ENCODE results near the gene FAM200C.

The FAM200C gene

DNA sequence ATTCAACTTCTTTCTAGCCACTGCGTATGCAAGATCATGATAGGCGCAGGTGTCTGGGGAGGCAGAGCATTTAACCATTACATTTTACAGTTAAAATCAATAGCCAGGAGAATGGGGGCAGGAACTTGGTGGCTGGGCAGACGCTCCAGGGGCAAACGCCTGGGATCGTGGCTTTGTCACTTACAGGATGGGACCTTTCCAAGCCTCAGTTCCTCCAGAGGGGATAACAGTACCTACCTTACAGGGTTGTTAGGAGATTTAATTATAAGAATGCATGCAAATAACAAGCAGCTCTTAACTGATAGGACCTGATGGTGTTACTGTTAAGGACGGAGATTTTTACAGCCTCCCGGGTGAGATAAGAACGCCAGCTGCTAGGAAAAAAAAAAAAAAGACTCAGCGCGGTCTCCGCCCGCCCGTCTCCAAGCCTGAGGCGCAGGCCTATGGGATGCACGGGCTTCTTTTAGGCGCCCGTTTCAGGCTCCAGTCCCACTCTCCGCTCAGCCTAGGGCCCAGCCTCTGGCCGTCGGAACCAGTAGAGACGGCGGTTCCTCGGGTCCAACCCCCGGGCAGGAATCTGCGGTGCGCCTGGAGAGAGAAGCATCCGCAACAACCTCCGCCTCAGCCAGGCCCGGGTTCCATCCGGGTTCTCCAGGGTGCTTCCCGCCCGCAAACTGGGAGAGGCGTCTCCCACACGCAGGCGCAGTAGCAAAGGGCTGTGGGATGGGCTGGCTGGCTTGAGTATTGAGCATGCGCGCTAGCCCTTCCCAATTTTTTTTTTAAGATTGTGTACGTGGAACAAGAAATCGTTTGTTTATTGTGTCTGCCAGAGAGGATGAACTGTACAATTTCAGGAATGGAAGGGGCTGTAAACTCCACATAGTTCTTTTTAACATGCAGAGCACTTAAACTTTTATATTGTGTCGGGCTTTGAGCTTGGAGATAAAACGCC, at the start of gene FAM200C:
Gene FAM200C, minus strand, starts transcription at position 653 of the 952 bp plus-strand sequence. CDS start 4,564 bp downstream, outside the sequence.
- in situ Hi-C loops (cut with MboI; ENCODE audit: low sequenced_read_pairs) = no loop called here

DNA sequence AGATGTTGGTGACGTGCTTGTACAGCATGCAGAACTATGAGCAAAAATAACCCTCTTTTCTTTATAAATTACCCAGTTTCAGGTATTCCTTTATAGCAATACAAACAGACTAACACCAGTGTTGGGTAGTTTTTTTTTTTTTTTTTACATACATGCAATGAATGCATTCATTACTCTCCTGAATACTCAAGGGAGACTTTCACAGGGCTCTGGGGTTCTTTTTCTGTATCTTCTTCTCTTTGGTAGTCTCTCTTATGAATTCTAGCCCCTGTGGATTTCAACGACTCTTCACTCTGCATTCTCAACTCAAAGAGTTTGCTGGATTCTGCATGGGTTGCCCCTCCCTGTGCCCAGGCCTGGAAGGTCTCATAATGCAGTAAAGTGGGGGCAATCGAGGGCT, 49.6 kb upstream of the FAM200C start:
- in situ Hi-C loops (cut with MboI; ENCODE audit: low sequenced_read_pairs) = no loop called here

DNA sequence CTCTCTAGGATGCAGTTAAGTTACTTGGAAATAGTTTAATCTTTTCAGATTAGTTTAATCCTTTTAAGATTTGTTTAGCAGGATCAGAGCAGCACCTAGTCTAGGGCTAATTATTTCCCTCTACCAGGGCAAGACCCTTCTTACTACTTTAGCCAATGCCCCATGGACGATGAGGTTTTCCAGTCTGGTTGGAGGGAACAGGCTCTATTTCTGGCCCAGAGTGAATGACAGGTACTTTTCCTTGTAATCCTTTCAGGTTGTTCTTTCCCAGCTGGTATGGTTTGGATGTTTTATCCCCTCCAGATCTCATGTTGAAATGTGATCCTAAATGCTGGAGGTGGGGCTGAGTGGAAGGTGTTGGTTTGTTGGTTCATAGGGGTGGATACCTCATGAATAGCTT, 49.0 kb upstream of the FAM200C start:
- in situ Hi-C loops (cut with MboI; ENCODE audit: low sequenced_read_pairs) = no loop called here

DNA sequence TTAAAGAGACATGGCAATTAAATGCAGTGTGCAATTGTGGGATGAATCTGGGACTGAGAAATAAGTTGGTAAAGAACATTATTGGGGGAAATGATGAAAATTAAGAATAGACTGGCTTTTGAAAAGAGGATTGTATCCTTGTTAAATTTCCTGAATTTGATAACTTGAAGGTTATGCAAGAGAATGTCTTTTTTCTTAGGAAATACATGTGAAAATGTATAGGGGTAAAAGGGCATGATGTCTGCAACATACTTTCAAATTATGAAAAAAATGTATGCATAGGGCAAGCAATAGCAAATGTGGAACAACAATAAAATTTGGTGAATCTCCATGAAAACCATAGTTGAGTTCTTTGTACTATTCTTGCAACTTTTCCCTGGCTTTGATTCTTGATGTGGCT, 45.9 kb upstream of the FAM200C start:
- in situ Hi-C loops (cut with MboI; ENCODE audit: low sequenced_read_pairs) = no loop called here

DNA sequence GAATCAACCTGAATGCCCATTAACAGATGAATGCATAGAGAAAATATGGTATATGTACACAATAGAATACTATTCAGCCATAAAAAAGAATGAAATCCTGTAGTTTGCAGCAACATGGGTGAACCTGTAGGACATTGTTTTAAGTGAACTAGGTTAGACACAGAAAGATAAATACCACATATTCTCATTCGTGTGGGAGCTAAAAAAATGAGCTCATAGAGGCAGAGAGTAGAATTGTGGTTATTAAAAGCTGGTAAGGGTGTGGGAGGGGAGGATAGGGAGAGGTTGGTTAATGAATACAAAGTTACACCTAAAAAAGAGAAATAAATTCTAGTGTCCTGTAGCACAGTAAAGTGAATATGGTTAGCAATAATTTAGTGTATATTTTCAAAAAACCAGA, 45.3 kb upstream of the FAM200C start:
- in situ Hi-C loops (cut with MboI; ENCODE audit: low sequenced_read_pairs) = no loop called here

DNA sequence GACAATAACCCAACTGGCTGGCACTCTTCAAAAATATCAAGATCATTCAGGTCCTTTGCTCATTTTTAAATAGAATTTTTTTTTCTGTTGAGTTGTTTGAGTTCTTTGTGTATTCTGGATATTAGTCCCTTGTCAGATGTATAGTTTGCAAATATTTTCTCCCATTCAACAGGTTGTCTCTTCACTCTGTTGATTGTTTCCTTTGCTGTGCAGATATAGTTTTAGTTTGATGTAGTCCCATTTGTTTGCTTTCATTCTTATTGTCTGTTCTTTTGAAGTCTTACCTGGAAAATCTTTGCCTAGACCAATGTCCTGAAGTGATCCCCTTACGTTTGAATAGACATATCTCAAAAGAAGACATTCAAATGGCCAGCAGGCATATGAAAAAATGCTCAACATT, 44.6 kb upstream of the FAM200C start:
- in situ Hi-C loops (cut with MboI; ENCODE audit: low sequenced_read_pairs) = no loop called here

DNA sequence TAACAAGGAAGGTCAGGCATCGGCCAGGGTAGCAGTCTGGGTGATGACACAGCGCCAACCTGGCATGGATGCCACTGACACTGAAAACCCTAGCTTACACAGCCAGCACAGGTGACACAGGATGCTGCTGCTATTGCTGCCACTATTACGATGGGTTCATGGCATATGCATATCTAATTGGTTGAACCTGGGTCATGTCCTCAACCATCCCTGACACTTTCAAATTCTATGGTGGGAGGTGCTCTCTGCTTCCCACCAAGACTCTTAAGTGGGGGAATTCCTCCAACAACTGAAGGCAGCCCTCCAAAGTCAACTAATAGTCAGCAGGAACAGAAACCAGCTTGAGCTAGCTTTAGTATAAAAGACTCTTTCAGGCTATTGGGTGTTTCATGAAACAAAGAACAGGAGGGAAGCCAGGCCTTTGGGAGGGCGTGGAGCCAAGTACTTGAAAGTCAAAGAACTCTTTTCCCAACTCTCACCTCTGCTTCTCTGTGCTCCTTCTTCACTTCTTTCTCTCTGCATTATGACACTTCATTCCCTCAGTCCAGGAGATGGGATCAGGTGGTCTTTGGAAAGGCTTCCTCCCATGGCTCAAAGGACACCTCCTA, 43.1 kb upstream of the FAM200C start:
- in situ Hi-C loops (cut with MboI; ENCODE audit: low sequenced_read_pairs) = no loop called here

DNA sequence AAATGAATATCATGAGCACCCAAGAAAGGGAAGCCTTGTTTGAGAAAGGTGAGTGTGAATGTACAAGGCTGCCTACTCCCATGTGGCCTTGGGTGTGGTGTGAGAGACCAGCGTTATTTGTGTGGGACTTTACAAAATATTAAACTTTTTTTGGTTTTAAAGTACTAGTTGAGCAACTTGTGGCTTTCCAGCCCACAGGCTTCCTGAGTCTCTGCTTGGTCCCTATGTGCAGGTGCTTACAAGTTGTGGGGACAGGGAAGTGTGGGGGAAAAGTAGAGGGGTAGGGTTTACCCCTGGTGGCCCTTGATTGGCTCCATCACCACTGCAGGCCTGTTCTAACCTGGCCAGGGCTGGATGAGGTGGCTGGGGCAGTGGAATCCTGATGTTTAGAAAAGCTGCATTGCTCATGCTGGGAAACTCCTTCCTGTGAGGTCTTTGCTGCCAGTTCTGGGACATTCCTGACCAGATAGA, 41.5 kb upstream of the FAM200C start:
- in situ Hi-C loops (cut with MboI; ENCODE audit: low sequenced_read_pairs) = no loop called here

DNA sequence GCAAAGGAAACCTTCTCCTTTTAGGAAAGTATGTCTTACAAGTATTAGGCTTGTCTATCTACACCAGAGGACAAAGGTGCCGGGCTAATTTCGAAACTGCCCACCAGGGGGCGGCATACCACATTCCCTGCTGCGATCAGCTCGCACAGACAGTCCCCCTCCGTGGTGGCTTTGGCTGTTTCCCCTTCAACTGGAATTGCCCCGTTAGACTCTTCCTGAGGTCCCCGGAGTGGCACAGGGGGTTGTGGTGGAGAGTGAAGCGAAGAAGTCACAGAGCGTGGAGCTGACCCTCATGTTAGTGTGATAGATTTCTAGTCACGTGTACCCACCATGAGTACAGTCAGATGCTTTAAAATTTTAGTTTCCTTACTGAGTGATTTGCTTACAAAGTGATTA, 39.3 kb upstream of the FAM200C start:
- in situ Hi-C loops (cut with MboI; ENCODE audit: low sequenced_read_pairs) = loop anchor here (10.0 kb wide), 1 partner anchor 56 kb away; no protein-coding TSS in a partner anchor

DNA sequence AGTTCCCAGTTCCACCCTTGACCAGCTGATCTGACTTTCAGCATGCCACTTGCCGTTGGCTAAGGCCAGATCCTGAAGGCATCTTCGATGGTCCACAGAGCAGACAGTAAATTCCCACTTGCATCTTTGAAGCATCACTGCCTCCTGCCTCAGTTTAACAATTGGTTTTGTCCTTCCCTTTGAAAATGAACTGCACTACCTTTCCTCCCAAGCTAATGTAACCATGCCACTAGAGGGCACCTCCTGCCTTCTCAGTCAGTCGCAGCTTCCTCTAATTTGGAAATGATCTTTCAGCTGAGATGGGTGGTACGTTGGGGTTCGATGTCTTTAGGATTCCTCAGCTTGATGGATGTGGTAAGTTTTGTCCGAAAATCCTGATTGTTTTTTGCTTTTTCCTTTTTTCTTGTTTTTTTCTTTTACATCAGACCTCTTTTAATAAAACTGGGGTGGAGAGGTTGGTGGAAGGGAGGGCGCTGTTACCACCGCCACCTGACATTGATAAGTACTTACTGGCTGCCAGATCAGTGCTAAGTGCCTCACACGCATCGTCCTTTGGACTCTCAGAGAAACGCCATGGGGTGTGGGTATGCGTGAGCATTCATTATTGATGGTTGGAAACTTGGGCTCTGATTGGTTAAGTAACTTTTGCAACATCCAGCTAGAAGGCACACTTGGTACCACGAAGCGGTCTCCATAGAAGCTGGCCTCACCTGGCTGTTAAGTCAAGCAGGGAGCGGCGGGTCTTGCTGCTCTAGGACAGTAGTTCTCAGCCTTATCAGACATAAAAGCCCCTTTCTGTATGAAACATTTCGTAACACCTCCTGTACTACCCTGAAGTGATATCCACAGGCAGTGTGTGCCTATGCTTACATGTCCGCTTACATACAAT, 38.7 kb upstream of the FAM200C start:
- in situ Hi-C loops (cut with MboI; ENCODE audit: low sequenced_read_pairs) = loop anchor here (10.0 kb wide), 1 partner anchor 56 kb away; no protein-coding TSS in a partner anchor

DNA sequence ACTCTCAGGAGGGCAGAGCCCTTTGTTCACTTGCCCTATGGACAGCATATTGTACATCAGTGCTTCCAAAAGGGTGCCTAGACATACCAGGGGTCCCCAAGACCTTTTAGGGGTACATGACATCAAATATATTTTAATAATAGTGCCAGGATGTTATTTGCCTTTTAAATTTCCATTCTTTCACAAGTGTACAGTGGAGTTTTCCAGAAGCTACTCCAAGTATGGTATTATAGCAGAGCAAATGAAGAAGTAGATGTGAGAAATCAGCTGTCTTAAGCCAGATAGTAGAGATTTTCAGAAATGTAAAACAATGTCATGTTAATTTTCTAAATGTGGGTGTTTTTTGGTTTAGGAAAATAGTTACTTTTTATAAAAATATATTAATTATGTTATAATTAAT, 37.4 kb upstream of the FAM200C start:
- in situ Hi-C loops (cut with MboI; ENCODE audit: low sequenced_read_pairs) = loop anchor here (10.0 kb wide), 1 partner anchor 58 kb away; no protein-coding TSS in a partner anchor

DNA sequence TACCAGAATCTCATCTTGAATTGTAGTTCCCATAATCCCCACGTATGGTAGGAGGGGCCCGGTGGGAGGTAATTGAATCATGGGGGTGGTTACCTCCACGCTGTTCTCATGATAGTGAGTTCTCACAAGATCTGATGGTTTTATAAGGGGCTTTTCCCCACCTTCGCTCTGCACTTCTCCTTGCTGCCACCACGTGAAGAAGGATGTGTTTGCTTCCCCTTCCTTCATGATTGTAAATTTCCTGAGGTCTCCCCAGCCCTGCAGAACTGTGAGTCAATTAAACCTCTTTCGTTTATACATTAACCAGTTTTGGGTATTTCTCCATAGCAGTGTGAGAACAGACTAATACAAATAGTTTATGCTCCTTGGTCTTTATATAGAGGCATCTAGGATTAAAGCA, 36.8 kb upstream of the FAM200C start:
- in situ Hi-C loops (cut with MboI; ENCODE audit: low sequenced_read_pairs) = loop anchor here (10.0 kb wide), 1 partner anchor 58 kb away; no protein-coding TSS in a partner anchor

DNA sequence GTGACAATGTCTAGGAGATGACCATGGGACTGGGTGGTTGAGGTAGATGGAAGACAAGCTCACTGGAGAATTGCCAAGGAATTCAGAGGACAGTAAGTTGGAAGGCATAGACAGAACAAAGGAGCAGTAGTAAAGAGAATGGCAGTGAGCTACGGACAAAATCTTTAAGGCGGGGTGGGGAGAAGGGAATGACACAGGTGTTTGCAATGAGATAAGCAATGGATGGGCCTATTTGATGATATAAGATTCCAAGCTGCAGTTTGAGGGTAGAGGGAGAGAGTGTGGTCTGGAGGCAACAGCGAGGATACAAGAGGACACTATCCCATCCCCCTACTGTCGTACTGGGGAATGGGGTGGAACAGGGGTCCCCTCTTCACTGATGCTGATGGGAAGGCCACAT, 36.2 kb upstream of the FAM200C start:
- in situ Hi-C loops (cut with MboI; ENCODE audit: low sequenced_read_pairs) = loop anchor here (10.0 kb wide), 1 partner anchor 59 kb away; no protein-coding TSS in a partner anchor

DNA sequence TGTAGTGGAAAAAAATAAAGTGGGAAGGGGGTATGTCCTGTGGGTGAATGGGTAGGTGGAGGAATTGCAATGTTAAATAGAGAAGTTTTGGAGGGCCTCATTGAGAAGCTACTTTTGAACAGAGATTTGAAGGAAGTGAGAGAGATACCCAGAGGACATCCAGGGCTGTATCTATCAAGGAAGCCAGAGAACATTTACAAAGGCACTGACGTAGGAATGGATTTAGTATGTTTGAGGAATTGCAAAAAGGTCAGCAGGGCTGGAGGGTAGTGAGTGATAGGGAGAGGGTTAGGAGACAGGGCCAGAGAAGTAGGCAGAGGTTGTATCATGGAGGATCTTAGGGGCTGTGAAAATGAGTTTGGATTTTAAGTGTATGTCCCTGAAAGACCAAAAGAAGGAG, 35.7 kb upstream of the FAM200C start:
- in situ Hi-C loops (cut with MboI; ENCODE audit: low sequenced_read_pairs) = loop anchor here (10.0 kb wide), 1 partner anchor 59 kb away; no protein-coding TSS in a partner anchor

DNA sequence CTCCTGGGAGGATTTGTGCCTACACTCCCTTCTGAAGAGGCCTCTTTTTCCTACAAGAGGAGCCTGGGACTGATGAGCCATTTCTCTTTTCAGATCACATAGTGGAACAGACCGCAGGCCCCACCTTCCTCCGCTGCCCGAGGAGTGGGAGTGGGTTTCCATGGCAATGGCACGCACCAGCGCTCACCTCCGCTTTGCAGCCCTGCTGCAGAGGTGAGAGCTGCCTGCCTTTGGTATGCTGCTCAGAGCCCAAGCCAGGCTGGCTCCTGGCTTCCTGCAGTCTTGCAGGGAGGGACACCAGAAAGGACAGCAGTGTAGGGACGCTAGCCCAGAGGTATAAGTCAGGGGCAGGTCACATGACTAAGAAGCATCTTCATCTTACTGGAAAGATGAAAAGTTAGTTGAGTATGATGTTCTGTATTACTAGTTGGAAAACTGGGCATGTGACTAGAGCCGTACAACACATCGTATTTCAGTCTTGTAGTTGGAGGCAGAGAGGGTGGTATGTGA, 34.2 kb upstream of the FAM200C start:
- in situ Hi-C loops (cut with MboI; ENCODE audit: low sequenced_read_pairs) = loop anchor here (10.0 kb wide), 1 partner anchor 61 kb away; no protein-coding TSS in a partner anchor

DNA sequence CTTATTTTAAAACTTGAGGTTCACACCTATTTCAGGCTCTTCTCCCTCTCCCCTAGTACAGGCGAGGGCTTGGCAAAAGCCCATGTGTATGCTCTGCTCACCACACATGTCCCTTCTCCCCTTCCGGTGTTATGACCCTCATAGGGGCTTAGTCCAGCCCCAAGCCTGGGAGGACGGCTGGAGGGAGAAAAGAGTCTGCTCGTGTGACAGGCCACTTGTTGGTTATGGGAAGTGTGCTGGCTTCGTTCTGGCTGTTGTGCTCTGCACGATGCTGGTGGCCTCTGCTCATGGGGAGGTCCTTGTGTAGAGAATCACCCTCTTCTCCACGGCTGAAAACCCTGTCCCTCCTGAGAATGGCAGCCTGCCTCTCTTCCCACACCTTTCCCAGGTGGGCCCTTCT, 32.9 kb upstream of the FAM200C start:
- in situ Hi-C loops (cut with MboI; ENCODE audit: low sequenced_read_pairs) = loop anchor here (10.0 kb wide), 1 partner anchor 62 kb away; no protein-coding TSS in a partner anchor

DNA sequence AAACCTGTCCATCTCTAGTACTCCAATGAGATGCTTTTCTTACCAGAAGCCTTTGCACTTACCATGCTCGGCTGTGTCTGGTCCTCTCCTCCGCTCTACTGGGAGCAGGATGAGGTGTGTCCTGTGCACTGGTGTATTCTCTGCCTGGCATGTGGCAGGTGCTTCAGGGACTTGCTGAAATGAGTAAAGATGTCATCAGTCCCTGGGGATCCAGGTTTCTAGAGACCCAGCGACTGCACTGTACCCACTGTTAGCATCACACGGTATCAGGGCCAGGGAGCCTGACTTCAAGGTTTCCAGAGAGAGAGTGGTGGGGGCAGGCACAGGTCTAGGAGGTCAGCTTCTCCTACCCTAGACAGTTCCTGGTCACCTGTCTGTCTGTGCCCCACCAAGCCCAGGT, 32.3 kb upstream of the FAM200C start:
- in situ Hi-C loops (cut with MboI; ENCODE audit: low sequenced_read_pairs) = loop anchor here (10.0 kb wide), 1 partner anchor 63 kb away; no protein-coding TSS in a partner anchor

DNA sequence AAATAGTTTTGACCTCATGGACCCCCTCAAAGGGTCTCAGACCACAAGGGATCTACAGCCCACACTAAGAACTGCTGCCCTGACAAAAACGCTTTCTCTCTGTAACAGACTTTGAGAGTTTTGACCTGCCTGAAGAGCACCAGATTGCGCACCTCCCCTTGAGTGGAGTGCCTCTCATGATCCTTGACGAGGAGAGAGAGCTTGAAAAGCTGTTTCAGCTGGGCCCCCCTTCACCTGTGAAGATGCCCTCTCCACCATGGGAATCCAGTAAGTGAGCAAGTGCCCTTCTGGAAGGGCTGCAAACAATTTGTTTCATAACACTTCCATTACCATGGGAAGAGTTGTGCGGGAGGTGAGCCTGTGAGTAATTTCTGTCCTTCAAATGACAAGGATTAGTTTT, 27.8 kb upstream of the FAM200C start:
- in situ Hi-C loops (cut with MboI; ENCODE audit: low sequenced_read_pairs) = no loop called here

DNA sequence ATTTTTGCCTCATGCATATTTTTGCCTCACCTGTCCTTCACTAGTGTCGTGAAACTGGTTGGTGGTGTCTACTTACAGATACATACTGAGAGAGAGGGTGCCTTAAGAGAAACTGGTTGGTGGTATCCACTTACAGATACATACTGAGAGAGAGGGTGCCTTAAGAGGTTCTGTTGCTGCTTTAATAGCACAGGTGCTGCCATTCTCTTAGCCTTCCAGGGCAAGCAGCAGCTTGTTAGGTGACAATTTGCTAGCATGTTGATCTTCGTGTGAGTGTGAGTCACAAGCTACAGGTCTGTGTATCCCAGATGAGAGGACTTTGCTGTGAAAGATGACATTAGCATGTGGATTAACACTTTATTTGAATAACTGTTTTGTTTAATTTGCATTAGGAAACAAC, 23.2 kb upstream of the FAM200C start:
- in situ Hi-C loops (cut with MboI; ENCODE audit: low sequenced_read_pairs) = no loop called here

DNA sequence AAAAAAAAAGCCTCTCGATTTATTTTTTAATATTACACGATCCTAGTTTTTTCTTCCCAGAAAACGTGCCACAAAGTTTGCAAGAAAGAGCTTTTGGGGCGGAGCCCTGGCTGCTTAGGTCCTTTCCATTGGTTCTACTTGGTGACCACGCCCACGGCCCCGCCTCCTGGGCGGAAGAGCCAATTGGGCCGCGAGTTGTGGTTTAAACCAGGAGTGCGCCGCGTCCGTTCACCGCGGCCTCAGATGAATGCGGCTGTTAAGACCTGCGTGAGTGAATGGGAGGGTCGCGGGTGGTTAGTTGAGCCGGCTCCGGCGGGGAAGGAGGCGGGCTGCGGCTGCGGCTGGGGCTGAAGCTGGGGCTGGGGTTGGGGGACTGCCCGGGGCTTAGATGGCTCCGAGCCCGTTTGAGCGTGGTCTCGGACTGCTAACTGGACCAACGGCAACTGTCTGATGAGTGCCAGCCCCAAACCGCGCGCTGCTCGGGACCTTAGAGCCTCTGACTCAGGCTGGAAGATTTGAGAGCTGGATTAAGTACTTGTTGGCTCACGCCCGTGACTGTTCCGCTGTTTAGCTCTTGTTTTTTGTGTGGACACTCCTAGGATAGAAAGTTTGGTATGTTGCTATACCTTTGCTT, 21.9 kb upstream of the FAM200C start, which contains the start of gene PTTG1:
Gene PTTG1, plus strand, starts transcription at position 231 of the 634 bp plus-strand sequence. CDS start 458 bp downstream, outside the sequence.
- in situ Hi-C loops (cut with MboI; ENCODE audit: low sequenced_read_pairs) = no loop called here

All from HL-60/S4 treated with phorbol 12-myristate 13-acetate at 8.2 ng/mL for 4 days and 3 days (cell line).